Measurements from ENCODE around the gene P4HTM. TPM values are rescaled to one million over a fixed set of nuclear protein-coding genes. Genes with fewer than 3 reads are reported as not detected.

The P4HTM gene
- total RNA-seq, 1 donor, result 26.8 TPM

DNA sequence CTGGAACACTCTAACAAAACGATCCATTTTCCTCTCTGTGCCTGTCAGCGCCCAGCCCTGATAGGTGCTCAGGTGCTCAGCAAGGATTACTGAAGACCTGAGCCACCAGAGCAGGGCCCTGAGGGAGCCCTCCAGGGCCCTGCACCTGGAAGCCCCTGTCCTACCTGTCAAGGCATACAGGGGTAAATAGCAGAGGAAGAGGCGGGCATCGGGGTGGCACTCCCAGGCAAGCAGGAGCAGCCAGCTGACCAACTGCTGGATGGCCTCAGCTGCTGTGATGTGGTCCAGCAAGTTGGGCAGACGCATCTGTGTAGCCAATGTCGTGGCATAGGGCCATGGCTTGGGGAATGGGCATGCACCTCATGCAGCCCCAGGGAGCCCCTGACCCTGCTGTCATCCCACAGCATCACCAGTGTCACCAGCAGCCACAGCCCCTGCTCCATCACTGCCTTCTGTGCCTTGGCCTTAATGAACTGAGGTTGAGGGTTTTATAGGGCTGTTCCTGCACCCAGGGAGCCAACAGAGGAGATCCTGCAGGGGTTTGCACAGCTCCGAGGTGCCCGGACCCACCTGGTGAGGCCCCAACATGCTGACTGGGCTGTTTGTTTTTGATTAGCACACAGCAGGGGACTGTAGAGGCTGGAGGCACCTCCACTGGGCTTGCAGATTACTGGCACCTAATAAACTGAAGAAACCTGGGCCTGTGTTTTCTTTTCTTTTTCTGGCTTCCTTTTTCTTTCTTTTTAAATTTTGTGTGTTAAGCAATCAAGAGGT, 9.2 kb downstream of the P4HTM start:
- TF ChIP-seq, protein P1, sequence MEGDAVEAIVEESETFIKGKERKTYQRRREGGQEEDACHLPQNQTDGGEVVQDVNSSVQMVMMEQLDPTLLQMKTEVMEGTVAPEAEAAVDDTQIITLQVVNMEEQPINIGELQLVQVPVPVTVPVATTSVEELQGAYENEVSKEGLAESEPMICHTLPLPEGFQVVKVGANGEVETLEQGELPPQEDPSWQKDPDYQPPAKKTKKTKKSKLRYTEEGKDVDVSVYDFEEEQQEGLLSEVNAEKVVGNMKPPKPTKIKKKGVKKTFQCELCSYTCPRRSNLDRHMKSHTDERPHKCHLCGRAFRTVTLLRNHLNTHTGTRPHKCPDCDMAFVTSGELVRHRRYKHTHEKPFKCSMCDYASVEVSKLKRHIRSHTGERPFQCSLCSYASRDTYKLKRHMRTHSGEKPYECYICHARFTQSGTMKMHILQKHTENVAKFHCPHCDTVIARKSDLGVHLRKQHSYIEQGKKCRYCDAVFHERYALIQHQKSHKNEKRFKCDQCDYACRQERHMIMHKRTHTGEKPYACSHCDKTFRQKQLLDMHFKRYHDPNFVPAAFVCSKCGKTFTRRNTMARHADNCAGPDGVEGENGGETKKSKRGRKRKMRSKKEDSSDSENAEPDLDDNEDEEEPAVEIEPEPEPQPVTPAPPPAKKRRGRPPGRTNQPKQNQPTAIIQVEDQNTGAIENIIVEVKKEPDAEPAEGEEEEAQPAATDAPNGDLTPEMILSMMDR (IDR thresholded peaks at IDR 0.05; ENCODE audit: insufficient read depth, low read depth, low read length), result no peak
- no peak for DNase-seq (ENCODE audit: low read depth)
- no peak overlapping the region for H3K4me3 ChIP-seq (ENCODE audit: low read depth, low read length)

GRCh38 chr3:49001155-49001554, 11.1 kb downstream of the P4HTM start:
- TF ChIP-seq, protein P1 (IDR thresholded peaks at IDR 0.05; ENCODE audit: insufficient read depth, low read depth, low read length), result no peak
- DNase-seq (ENCODE audit: low read depth), result no peak
- no peak overlapping the region for H3K4me3 ChIP-seq (ENCODE audit: low read depth, low read length)

GRCh38 chr3:49004352-49005302, 14.6 kb downstream of the P4HTM start:
- TF ChIP-seq, protein P1 (IDR thresholded peaks at IDR 0.05; ENCODE audit: insufficient read depth, low read depth, low read length), result no peak
- DNase-seq (ENCODE audit: low read depth), result no peak
- no peak overlapping the region for H3K4me3 ChIP-seq (ENCODE audit: low read depth, low read length)

GRCh38 chr3:49005303-49005680, 15.3 kb downstream of the P4HTM start:
- TF ChIP-seq, protein P1 (IDR thresholded peaks at IDR 0.05; ENCODE audit: insufficient read depth, low read depth, low read length), result no peak
- no peak for DNase-seq (ENCODE audit: low read depth)
- H3K4me3 ChIP-seq (ENCODE audit: low read depth, low read length), result no peak overlapping the region

DNA sequence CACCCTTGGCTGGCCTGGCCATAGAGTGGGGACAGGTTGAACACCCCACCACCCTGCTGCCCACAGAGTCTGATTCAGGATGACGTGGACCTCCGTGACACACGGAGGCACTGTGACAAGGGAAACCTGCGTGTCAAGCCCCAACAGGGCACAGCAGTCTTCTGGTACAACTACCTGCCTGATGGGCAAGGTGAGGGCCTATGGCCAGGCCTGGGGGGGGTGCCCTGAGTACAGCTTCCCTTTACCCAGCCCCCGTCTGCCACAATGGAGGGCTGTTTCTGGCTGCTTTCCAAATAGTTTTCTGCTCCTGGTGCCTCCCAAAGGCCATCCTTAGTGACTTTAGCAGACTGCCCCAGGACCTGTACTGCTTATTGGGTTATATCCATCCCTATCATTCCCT, 16.0 kb downstream of the P4HTM start:
- TF ChIP-seq, protein P1 (IDR thresholded peaks at IDR 0.05; ENCODE audit: insufficient read depth, low read depth, low read length), result no peak
- DNase-seq (ENCODE audit: low read depth), result no peak
- peak overlapping the region; percentile 87 for H3K4me3 ChIP-seq (ENCODE audit: low read depth, low read length)

- H3K4me3 ChIP-seq (ENCODE audit: low read depth, low read length), result peak overlapping the region; percentile 87
- TF ChIP-seq, protein P1 (IDR thresholded peaks at IDR 0.05; ENCODE audit: insufficient read depth, low read depth, low read length), result no peak
- DNase-seq (ENCODE audit: low read depth), result peak; percentile 71
These were observed 16.5 kb downstream of the P4HTM start for GRCh38 chr3:49006408-49007067.
